ACC112 (cell line): ENCODE results near the gene FANCM.
A peak's percentile ranks its signal among the peaks of the same experiment; 100 is the strongest.

Experiments
- H2AFZ ChIP-seq: fragments of 200-600 bp; sonication (generic); one replicate; pipeline ENCODE4 v1.6.0; 2017; ENCODE audit warnings: antibody characterized with exemption, low read length; ENCODE audit not compliant: unreplicated experiment
- H3K27ac ChIP-seq: fragments of 200-600 bp; sonication (generic); 2 replicates; pipeline ENCODE4 v1.5.1; 2014; ENCODE audit warnings: low read depth, mild to moderate bottlenecking, antibody characterized with exemption, low read length, moderate library complexity
- H3K27me3 ChIP-seq: fragments of 200-600 bp; sonication (generic); 2 replicates; pipeline ENCODE4 v1.6.1; 2014; ENCODE audit warnings: mild to moderate bottlenecking, antibody characterized with exemption, low read length, moderate library complexity, mixed read lengths; ENCODE audit not compliant: insufficient read depth
- H3K36me3 ChIP-seq: fragments of 200-600 bp; sonication (generic); 2 replicates; pipeline ENCODE4 v1.6.1; 2016; ENCODE audit warnings: mild to moderate bottlenecking, antibody characterized with exemption, low read length, moderate library complexity, mixed read lengths; ENCODE audit not compliant: insufficient read depth
- H3K4me1 ChIP-seq: fragments of 200-600 bp; sonication (generic); one replicate; pipeline ENCODE4 v1.6.1; 2016; ENCODE audit warnings: low read length, mixed read lengths; ENCODE audit not compliant: insufficient read depth, unreplicated experiment, control insufficient read depth
- H3K4me3 ChIP-seq: fragments of 200-600 bp; sonication (generic); 2 replicates; pipeline ENCODE4 v1.5.1; 2014; ENCODE audit warnings: mild to moderate bottlenecking, low read depth, low read length
- H3K79me2 ChIP-seq: fragments of 200-600 bp; sonication (generic); one replicate; pipeline ENCODE4 v1.6.0; 2016; ENCODE audit warnings: low read length; ENCODE audit not compliant: control insufficient read depth, unreplicated experiment, insufficient read depth

Gene FANCM

DNA sequence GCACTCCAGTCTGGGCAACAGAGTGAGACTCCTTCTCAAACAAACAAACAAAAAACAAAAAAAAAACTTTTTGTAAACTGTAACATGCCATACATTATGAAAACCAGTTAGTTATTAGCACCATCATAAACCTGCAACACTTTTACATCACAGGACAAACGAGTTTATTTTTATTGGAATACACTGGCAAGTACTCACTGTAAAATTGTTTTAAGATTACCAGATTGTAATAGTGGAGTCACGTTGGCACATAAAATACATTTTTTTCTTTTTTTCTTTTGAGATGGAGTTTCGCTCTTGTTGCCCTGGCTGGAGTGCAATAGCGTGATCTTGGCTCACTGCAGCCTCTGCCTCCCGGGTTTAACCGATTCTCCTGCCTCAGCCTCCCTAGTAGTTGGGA lies 17.1 kb upstream of the FANCM start:
- Histone ChIP-seq H3K36me3 (peaks cover 56% of the 10 kb centered on the region), H3K27ac (no peak overlapping the region), H2AFZ (no peak overlapping the region), H3K4me1 (peaks cover under 1% of the 10 kb centered on the region), H3K4me3 (no peak overlapping the region), H3K79me2 (peaks cover 5% of the 10 kb centered on the region), H3K27me3 (no peaks in the 10 kb centered on the region)

DNA sequence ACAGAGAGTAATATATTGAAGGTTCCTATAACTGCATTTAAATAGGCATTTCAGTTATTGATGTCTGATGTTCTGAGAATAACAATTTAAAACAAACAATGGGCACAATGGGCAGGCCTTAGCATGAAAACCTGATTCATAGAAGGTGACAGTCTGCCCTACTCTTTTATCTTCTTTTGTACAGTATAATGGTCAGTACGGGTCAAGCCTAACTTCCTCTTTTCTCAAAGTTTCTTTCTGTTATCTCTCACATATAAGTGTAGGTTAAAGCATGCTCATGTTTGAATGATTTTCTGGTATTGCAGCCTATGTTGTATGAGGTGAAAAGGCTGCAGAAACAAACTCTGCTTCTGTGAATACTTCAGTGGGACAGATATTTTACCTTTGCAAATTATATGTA lies 15.6 kb upstream of the FANCM start:
- H3K27ac ChIP-seq, result no peak overlapping the region
- peaks cover 5% of the 10 kb centered on the region for H3K79me2 ChIP-seq
- no peaks in the 10 kb centered on the region for H3K4me1 ChIP-seq
- H2AFZ ChIP-seq, result no peak overlapping the region
- H3K4me3 ChIP-seq, result no peak overlapping the region
- H3K27me3 ChIP-seq, result no peaks in the 10 kb centered on the region
- peaks cover 48% of the 10 kb centered on the region for H3K36me3 ChIP-seq

DNA sequence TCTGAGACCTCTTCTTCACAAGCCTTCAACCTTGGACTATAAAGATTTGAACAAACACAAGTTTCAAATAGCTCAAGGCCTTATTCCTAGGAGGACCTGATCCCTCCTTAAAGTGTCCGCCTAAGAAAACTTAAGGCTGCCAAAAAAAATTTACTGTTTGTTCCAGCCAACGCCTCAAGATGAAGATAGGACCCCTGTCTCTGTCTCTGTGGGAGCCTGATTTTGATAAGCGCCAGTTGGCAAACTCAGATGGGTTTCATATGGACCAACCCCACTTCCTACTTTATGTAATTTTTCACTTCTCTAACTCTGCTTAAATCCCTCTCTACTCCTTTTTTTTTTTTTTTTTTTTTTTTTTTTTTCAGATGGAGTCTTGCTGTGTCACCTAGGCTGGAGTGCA lies 12.5 kb upstream of the FANCM start:
- Histone ChIP-seq H3K79me2 (peaks cover 9% of the 10 kb centered on the region), H3K27ac (no peak overlapping the region), H3K4me1 (no peaks in the 10 kb centered on the region), H3K4me3 (no peak overlapping the region), H2AFZ (no peak overlapping the region), H3K27me3 (no peaks in the 10 kb centered on the region), H3K36me3 (peaks cover 38% of the 10 kb centered on the region)

DNA sequence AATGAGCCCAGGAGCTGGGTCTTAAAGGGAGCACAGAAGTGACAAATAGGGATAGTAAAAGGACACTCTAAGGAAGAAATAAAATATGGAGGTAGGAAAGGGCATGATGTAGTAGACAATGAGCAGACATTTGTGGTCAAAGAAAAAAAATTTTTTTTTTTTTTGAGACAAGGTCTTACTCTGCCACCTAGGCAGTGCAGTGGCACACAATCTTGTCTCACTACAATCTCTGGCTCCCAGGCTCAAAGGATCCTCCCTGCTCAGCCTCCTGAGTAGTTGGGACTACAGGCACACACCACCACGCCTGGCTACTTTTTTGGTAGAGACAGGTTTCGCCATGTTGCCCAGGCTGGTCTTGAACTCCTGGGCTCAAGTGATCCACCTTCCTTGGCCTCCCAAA lies 10.0 kb upstream of the FANCM start:
- Histone ChIP-seq H3K79me2 (peaks cover 18% of the 10 kb centered on the region), H3K36me3 (peaks cover 25% of the 10 kb centered on the region)

DNA sequence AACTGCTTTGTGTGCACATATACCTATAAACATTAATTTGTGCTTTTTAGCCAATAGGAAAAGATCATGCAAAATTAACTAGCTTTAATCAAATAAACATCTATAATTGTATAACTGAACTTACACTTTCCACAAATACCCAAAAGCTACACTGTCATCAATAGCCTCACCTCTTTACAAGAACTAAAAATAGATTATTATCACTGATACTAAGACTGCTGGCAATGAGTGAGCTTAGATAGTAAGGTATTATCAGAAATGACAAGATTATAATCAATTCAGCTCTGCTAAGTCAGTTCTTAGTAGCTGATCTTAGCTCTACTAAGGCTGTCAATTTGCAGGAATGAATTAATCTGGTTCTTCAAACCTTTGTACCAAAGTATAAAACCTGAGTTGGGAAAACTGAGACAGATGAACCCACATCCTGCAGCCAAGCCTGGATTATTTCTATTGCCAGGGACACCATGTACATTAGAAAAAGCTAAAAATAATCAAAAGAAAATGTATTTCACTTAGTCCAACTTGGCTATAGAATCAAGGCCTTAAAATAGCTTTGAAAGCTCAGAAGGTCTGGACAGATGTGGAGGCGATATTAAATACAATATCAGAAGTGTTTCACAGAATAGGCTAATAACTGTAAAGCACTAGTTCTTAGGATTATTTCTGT lies 6.6 kb upstream of the FANCM start:
- Histone ChIP-seq H3K27ac (no peak overlapping the region), H2AFZ (no peak overlapping the region), H3K79me2 (peaks cover 46% of the 10 kb centered on the region), H3K36me3 (peaks cover 12% of the 10 kb centered on the region), H3K4me3 (no peak overlapping the region), H3K4me1 (peaks cover 12% of the 10 kb centered on the region), H3K27me3 (no peaks in the 10 kb centered on the region)

More for the DNA sequence above, 10.0 kb upstream of the FANCM start:
- no peak overlapping the region for H3K27ac ChIP-seq
- peaks cover 9% of the 10 kb centered on the region for H3K4me1 ChIP-seq
- H3K4me3 ChIP-seq, result no peak overlapping the region
- H3K27me3 ChIP-seq, result no peaks in the 10 kb centered on the region
- H2AFZ ChIP-seq, result no peak overlapping the region

DNA sequence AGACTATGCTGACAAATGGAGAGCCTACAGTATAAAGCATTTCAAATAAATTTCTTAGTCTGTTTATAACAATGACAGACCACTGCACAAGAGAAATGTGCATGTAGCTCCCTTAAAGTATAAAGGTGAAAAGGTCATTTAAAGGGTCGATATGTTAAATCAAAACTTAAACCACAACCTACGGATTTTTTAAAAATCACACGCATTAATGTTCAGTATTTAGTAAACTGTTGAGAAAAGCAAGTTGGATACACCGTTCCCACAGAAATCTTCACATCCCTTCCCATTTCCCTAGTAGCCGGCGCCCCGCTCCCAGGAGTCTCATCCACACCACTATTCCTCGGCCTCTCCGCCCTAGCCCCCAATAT lies 2.1 kb upstream of the FANCM start:
- H3K36me3 ChIP-seq, result no peaks in the 10 kb centered on the region; the same call in 1 of the 2 replicates
- H3K4me1 ChIP-seq, result peaks cover 19% of the 10 kb centered on the region
- peak overlapping the region; percentile 83 for H2AFZ ChIP-seq
- peaks cover 61% of the 10 kb centered on the region for H3K79me2 ChIP-seq
- H3K4me3 ChIP-seq, result peak overlapping the region; percentile 92
- peak overlapping the region; percentile 55 for H3K27ac ChIP-seq
- no peaks in the 10 kb centered on the region for H3K27me3 ChIP-seq

DNA sequence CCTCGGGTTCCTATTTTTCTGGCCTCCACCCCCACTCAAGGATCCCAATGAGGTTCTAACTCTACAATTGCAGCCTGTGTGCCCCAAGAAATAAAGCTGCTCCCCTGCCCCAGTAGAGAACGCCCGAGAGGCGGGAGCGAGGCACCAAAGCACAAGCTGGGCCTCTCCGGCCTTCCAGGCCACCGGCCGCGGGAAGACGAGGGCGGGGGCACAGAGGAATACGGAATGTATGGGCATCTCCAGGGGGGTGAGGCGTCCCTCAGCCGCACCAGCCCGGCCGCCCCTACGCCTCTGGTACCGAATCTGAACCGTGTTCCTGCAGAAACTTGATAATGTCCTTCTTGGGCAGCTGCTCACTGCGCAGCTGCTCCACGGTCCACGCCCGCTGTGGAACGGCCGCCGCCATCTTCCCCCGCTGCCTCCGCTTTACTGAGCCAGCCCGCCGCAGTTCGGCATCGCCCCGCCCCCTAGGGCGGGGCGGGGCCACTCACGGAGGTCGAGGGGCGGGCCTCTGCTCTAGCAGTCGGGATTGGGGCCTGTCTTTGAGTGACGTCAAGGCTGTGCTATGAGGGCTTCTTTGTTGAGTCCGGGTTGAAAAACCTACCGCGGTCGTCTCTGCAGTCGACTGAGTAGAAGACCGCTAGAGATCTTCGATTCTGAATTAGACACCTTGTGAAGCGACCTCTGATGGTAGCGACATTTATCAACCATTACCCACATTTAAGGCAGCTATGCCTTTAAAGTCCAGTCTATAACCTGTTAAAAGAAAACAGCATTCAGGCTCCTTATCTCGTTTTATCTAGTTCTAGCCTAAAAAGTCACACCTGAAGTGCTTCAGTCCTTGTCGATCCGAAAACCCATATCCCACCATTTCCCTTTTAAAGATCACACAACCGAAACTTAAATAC lies 1.4 kb upstream of the FANCM start, which contains the start of gene FKBP3:
Gene FKBP3, minus strand, starts transcription at position 431 of the 908 bp plus-strand sequence. Its CDS starts 25 bp downstream, at position 406.
- Histone ChIP-seq H3K79me2 (peaks cover 64% of the 10 kb centered on the region), H3K4me1 (peaks cover 21% of the 10 kb centered on the region), H3K4me3 (peak within 1 kb of the TSS; percentile 92), H3K27ac (peak within 1 kb of the TSS; percentile 66), H2AFZ (peak within 1 kb of the TSS; percentile 96), H3K27me3 (no peaks in the 10 kb centered on the region), H3K36me3 (no peaks in the 10 kb centered on the region; the same call in 1 of the 2 replicates)

DNA sequence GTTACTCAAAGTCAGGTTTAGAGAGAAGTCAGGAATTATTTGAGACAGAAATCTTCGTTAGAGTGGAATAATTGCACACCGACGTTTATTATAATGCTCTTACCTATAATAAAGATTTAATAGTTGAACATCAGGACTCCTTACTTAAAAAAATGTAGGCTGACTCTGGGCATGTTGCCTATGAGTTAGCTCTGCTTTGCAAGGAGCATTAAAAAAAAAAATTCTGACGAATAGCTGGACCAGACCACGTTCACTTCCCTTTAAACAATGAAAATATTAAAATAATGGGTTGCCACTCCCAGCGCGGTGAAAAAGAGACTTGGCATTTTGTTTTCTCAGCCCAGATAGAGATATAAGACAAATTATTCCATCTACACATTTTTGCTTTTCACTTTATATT lies 574 bp upstream of the FANCM start:
- Histone ChIP-seq H2AFZ (peak overlapping the region; percentile 96), H3K36me3 (no peaks in the 10 kb centered on the region), H3K27me3 (no peaks in the 10 kb centered on the region), H3K4me1 (peaks cover 16% of the 10 kb centered on the region), H3K27ac (peak overlapping the region; percentile 66), H3K4me3 (peak overlapping the region; percentile 92), H3K79me2 (peaks cover 72% of the 10 kb centered on the region)

DNA sequence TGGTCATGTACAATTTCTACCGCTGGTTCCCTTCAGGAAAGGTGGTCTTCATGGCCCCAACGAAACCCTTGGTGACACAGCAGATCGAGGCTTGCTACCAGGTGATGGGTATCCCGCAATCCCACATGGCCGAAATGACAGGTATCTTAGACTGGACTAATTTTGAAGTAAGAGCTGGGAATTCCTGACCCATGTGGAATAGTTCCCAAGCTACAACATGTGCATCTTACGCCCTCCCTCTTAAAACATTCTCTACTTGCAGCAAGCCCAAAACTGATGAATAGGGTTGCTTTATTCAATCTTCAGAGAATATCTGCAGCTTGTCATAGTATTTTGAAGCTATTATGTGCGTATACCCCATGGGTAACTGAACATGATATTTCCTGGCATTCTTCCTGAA lies 669 bp downstream of the FANCM start:
- 0 out of 2 replicates have a peak overlapping the region, but pooled peaks have one; percentile 7 for H3K27ac ChIP-seq
- peak overlapping the region; percentile 66 for H2AFZ ChIP-seq
- peaks cover 9% of the 10 kb centered on the region for H3K4me1 ChIP-seq
- peaks cover 72% of the 10 kb centered on the region for H3K79me2 ChIP-seq
- H3K27me3 ChIP-seq, result no peaks in the 10 kb centered on the region
- no peaks in the 10 kb centered on the region for H3K36me3 ChIP-seq
- peak overlapping the region; percentile 92 for H3K4me3 ChIP-seq

DNA sequence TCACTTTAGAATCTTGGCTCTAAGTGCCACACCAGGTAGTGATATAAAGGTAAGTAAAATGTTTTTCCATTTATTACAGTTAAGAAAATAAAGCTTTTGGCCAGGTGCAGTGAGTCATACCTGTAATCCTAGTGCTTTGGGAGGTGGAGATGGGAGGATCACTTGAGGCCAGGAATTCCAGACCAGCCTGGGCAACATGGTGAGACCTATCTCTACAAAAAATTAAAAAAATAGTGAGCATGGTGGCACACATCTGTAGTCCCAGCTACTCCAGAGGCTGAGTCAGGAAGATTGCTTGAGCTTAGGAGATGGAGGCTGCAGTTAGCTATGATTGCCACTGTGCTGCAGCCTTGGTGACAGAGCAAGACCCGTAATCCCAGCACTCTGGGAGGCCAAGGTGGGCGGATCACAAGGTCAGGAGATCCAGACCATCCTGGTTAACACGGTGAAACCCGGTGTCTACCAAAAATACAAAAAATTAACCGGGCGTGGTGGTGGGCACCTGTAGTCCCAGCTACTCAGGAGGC lies 5.0 kb downstream of the FANCM start:
- Histone ChIP-seq H3K79me2 (peaks cover 61% of the 10 kb centered on the region), H3K4me1 (peaks cover 9% of the 10 kb centered on the region), H2AFZ (no peak overlapping the region), H3K27me3 (no peaks in the 10 kb centered on the region), H3K36me3 (no peaks in the 10 kb centered on the region), H3K4me3 (no peak overlapping the region), H3K27ac (no peak overlapping the region)
